Parathyroid adenoma (tissue), 2 donors: ENCODE data around the gene SHMT1.

ENCODE experiments used
- H2AFZ ChIP-seq: fragments of 300-600 bp; sonication (generic); one replicate; pipeline ENCODE4 v1.7.0; 2017; ENCODE audit warnings: antibody characterized with exemption, mild to moderate bottlenecking
- H3K27ac ChIP-seq: fragments of 300-600 bp; sonication (generic); one replicate; pipeline ENCODE4 v1.7.0; 2017
- H3K27me3 ChIP-seq: fragments of 300-600 bp; sonication (generic); one replicate; pipeline ENCODE4 v1.7.0; 2017; ENCODE audit warnings: low read length; ENCODE audit not compliant: control insufficient read depth, insufficient read depth
- H3K36me3 ChIP-seq: fragments of 300-600 bp; sonication (generic); one replicate; pipeline ENCODE4 v1.7.0; 2017; ENCODE audit warnings: low read length; ENCODE audit not compliant: control insufficient read depth, insufficient read depth
- H3K4me1 ChIP-seq: fragments of 300-600 bp; sonication (generic); one replicate; pipeline ENCODE4 v1.7.0; 2017; ENCODE audit warnings: control low read depth
- H3K4me2 ChIP-seq: fragments of 300-600 bp; sonication (generic); one replicate; pipeline ENCODE4 v1.7.0; 2017; ENCODE audit warnings: low read length
- H3K4me3 ChIP-seq: fragments of 300-600 bp; sonication (generic); one replicate; pipeline ENCODE4 v1.7.0; 2017; ENCODE audit warnings: low read depth, low read length
- H3K79me2 ChIP-seq: fragments of 300-600 bp; sonication (generic); one replicate; pipeline ENCODE4 v1.7.0; 2017; ENCODE audit warnings: control low read depth
- H3K9ac ChIP-seq: fragments of 300-600 bp; sonication (generic); one replicate; pipeline ENCODE4 v1.7.0; 2017; ENCODE audit warnings: mild to moderate bottlenecking
- H3K9me3 ChIP-seq: fragments of 300-600 bp; sonication (generic); one replicate; pipeline ENCODE4 v1.7.0; 2017; ENCODE audit warnings: low read length; ENCODE audit not compliant: control insufficient read depth
- CTCF ChIP-seq: fragments of 300-600 bp; sonication (generic); IDR thresholded peaks from one replicate; pipeline ENCODE4 v1.7.0; 2017; ENCODE audit warnings: antibody characterized with exemption, mild to moderate bottlenecking
- donor health status: primary hyperparathyroidism.

Gene SHMT1

DNA sequence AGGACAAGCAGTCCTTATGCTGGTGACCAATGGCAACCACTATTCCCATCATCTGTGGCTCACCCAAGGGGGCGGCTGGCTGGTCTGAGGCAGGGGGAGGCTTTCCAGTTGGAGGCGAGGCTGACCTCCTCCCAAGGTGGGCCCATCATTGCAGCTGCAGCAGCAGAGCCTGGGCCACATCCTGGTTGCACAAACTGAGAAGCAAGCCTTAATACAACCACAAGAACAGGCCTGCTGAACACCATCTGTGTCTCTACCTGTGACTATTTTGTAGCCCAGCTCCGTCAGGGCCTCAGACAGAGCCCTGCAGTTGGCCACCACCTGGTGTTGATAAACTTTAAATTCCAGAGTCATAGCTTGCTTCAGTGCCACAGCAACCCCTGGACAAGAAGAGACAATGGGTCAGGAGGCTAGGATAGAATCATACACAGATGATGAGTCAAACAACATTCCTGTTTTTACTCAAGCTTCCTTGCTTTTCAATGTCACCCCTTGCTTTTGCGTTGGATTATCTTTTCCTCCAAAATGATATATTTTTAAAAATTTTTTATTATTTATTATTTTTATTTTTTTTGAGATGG is 30.4 kb downstream of the SHMT1 start:
- Histone ChIP-seq H3K4me3 (no peak overlapping the region), H3K27ac (no peak overlapping the region), H3K36me3 (no peaks in the 10 kb centered on the region)

GRCh38 chr17:18331879-18332278 is 31.5 kb downstream of the SHMT1 start:
- no peaks in the 10 kb centered on the region for H3K27me3 ChIP-seq
- no peak for TF ChIP-seq CTCF
- H3K79me2 ChIP-seq: peaks cover 2% of the 10 kb centered on the region
- H3K4me3 ChIP-seq: no peak overlapping the region
- H3K9ac ChIP-seq: no peak overlapping the region
- H2AFZ ChIP-seq: no peak overlapping the region
- H3K36me3 ChIP-seq: no peaks in the 10 kb centered on the region
- H3K27ac ChIP-seq: no peak overlapping the region
- H3K4me1 ChIP-seq: peaks cover 3% of the 10 kb centered on the region
- no peaks in the 10 kb centered on the region for H3K9me3 ChIP-seq
- no peak overlapping the region for H3K4me2 ChIP-seq

More for the DNA sequence above, 30.4 kb downstream of the SHMT1 start:
- no peaks in the 10 kb centered on the region for H3K27me3 ChIP-seq
- no peak for TF ChIP-seq CTCF
- no peak overlapping the region for H3K9ac ChIP-seq
- peaks cover 2% of the 10 kb centered on the region for H3K79me2 ChIP-seq
- H3K9me3 ChIP-seq: no peaks in the 10 kb centered on the region
- no peak overlapping the region for H2AFZ ChIP-seq
- no peaks in the 10 kb centered on the region for H3K4me1 ChIP-seq
- no peak overlapping the region for H3K4me2 ChIP-seq

GRCh38 chr17:18328643-18329204 is 34.6 kb downstream of the SHMT1 start:
- no peaks in the 10 kb centered on the region for H3K36me3 ChIP-seq
- no peak for TF ChIP-seq CTCF

DNA sequence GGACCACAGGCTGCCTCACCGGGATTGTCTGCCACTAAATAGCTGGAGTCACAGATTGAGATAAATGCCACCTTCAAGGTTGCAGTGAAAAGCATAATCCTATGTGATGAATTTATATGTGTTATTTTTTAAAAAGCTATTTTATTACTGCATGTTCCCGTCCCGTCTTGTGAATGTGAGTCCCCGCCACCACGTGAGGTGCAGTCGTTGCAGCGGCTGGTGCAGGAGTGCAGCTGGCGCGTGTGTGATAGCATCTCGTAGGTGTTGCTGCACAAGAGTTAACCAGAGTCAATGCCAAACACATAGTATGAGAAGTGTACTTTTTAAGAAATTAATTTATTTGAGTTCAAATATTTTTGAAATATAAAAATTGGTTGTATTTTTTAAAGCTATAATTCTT is 35.8 kb downstream of the SHMT1 start:
- no peak overlapping the region for H3K27ac ChIP-seq
- no peaks in the 10 kb centered on the region for H3K9me3 ChIP-seq
- no peak overlapping the region for H3K9ac ChIP-seq
- H3K4me1 ChIP-seq: peaks cover 6% of the 10 kb centered on the region
- no peaks in the 10 kb centered on the region for H3K27me3 ChIP-seq
- peaks cover 12% of the 10 kb centered on the region for H3K79me2 ChIP-seq
- H3K36me3 ChIP-seq: no peaks in the 10 kb centered on the region
- H3K4me2 ChIP-seq: no peak overlapping the region
- H2AFZ ChIP-seq: no peak overlapping the region
- no peak overlapping the region for H3K4me3 ChIP-seq
- TF ChIP-seq CTCF: no peak

More at GRCh38 chr17:18328643-18329204, 34.6 kb downstream of the SHMT1 start:
- Histone ChIP-seq H3K27ac (no peak overlapping the region), H3K79me2 (peaks cover 2% of the 10 kb centered on the region), H3K9ac (no peak overlapping the region), H2AFZ (no peak overlapping the region), H3K27me3 (no peaks in the 10 kb centered on the region), H3K9me3 (no peaks in the 10 kb centered on the region), H3K4me2 (no peak overlapping the region), H3K4me1 (peaks cover 6% of the 10 kb centered on the region), H3K4me3 (no peak overlapping the region)

DNA sequence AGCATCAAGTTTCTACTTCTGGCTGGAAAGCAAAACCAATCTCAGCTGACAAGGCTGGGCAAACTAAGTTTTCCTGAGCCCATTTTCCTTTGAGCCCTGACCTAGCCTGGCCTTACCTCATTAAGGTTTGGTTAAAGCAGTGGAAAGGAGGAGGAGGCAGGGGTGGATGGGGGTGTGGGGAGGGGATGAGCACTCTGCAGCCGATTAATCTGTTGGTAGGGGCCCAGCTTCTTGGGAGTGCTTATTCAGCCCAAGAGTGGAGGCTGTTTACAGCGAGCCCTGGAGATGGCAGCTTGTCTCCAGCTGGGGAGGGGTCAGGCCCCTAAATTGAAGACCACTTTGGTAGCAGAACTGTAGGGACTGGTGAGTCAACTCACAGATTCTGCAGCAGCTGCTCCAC is 36.3 kb downstream of the SHMT1 start:
- Histone ChIP-seq H3K36me3 (no peaks in the 10 kb centered on the region), H3K9me3 (no peaks in the 10 kb centered on the region), H3K9ac (no peak overlapping the region)

More for the DNA sequence above, 36.3 kb downstream of the SHMT1 start:
- Histone ChIP-seq H3K4me2 (no peak overlapping the region), H3K27me3 (no peaks in the 10 kb centered on the region), H3K27ac (no peak overlapping the region), H3K4me3 (no peak overlapping the region), H3K79me2 (peaks cover 16% of the 10 kb centered on the region), H2AFZ (no peak overlapping the region), H3K4me1 (peaks cover 6% of the 10 kb centered on the region)
- no peak for TF ChIP-seq CTCF
